Liver (tissue), 9 donors: ENCODE data around the gene ABL1. TPM values are rescaled to one million over a fixed set of nuclear protein-coding genes. Genes with fewer than 3 reads are reported as not detected.

Experiments used
- DNase-seq: peaks from one replicate; pipeline ENCODE4 v3.0.0-alpha.2; 2017; ENCODE audit warnings: low spot score
- H3K27ac ChIP-seq, 2 donors: one replicate each; pipeline ENCODE4 v1.7.0; 2013; ENCODE audit warnings: inconsistent platforms in 2 of 2, low read length in 2 of 2, control low read depth in 1 of 2, low read depth in 1 of 2, mild to moderate bottlenecking in 1 of 2
- H3K27me3 ChIP-seq, 4 donors: one replicate each; pipeline versions ENCODE4 v1.6.1 to v1.7.0; 2013; ENCODE audit warnings: low read length in 3 of 4, inconsistent platforms in 1 of 4, mild to moderate bottlenecking in 1 of 4, moderate library complexity in 1 of 4; ENCODE audit not compliant: control insufficient read depth in 4 of 4, insufficient read depth in 4 of 4
- H3K36me3 ChIP-seq, 4 donors: one replicate each; pipeline versions ENCODE4 v1.6.1 to v1.7.0; 2013; ENCODE audit warnings: low read length in 3 of 4, mild to moderate bottlenecking in 3 of 4, low read depth in 1 of 4, moderate library complexity in 1 of 4; ENCODE audit not compliant: control insufficient read depth in 4 of 4, insufficient read depth in 3 of 4
- H3K4me1 ChIP-seq, 4 donors: one replicate each; pipeline versions ENCODE4 v1.6.1 to v1.7.0; 2013; ENCODE audit warnings: low read length in 3 of 4, mild to moderate bottlenecking in 3 of 4, moderate library complexity in 1 of 4; ENCODE audit not compliant: control insufficient read depth in 4 of 4, insufficient read depth in 4 of 4
- H3K4me3 ChIP-seq, 3 donors: one replicate each; pipeline versions ENCODE4 v1.6.1 to v1.7.0; 2013; ENCODE audit warnings: low read length in 3 of 3, control low read depth in 1 of 3, low read depth in 1 of 3, mild to moderate bottlenecking in 1 of 3
- H3K9ac ChIP-seq, 2 donors: one replicate each; pipeline ENCODE4 v1.7.0; 2013; ENCODE audit warnings: low read length in 2 of 2, mild to moderate bottlenecking in 2 of 2, moderate library complexity in 2 of 2, control low read depth in 1 of 2, low read depth in 1 of 2
- H3K9me3 ChIP-seq, 4 donors: one replicate each; pipeline versions ENCODE4 v1.6.1 to v1.7.0; 2013; ENCODE audit warnings: low read length in 3 of 4; ENCODE audit not compliant: control insufficient read depth in 4 of 4
- EGR1 ChIP-seq, 2 donors: IDR thresholded peaks; 2 replicates each; pipeline ENCODE4 v1.6.1; 2016 to 2018; ENCODE audit warnings: antibody characterized with exemption in 2 of 2, low read depth in 2 of 2
- FOXA2 ChIP-seq: IDR thresholded peaks from 2 replicates; pipeline ENCODE4 v1.6.1; 2016; ENCODE audit warnings: antibody characterized with exemption
- GABPA ChIP-seq, 2 donors: IDR thresholded peaks in 1 of 2; conservative IDR thresholded peaks in 1 of 2; 2 replicates each; pipeline ENCODE4 v1.6.1; 2016; ENCODE audit warnings: antibody characterized with exemption in 2 of 2, mild to moderate bottlenecking in 1 of 2, moderate library complexity in 1 of 2
- HNF4A ChIP-seq, 2 donors: conservative IDR thresholded peaks; 2 replicates each; pipeline ENCODE4 v1.6.1; 2016; ENCODE audit warnings: antibody characterized with exemption in 2 of 2, mild to moderate bottlenecking in 2 of 2
- HNF4G ChIP-seq: IDR thresholded peaks from 2 replicates; pipeline ENCODE4 v1.6.1; 2016; ENCODE audit warnings: antibody characterized with exemption
- JUND ChIP-seq, 2 donors: IDR thresholded peaks; 2 replicates each; pipeline ENCODE4 v1.6.1; 2016; ENCODE audit warnings: antibody characterized with exemption in 2 of 2
- NR2F2 ChIP-seq: IDR thresholded peaks from 2 replicates; pipeline ENCODE4 v1.6.1; 2016; ENCODE audit warnings: antibody characterized with exemption
- RAD21 ChIP-seq, 2 donors: IDR thresholded peaks; 2 replicates each; pipeline ENCODE4 v1.6.1; 2016; ENCODE audit warnings: antibody characterized with exemption in 2 of 2, mild to moderate bottlenecking in 2 of 2
- RXRA ChIP-seq, 2 donors: IDR thresholded peaks; 2 replicates each; pipeline ENCODE4 v1.6.1; 2017 to 2018; ENCODE audit warnings: antibody characterized with exemption in 2 of 2, mild to moderate bottlenecking in 1 of 2
- SP1 ChIP-seq: IDR thresholded peaks from 2 replicates; pipeline ENCODE4 v1.6.1; 2018; ENCODE audit warnings: antibody characterized with exemption, mild to moderate bottlenecking
- TAF1 ChIP-seq: conservative IDR thresholded peaks from 2 replicates; pipeline ENCODE4 v1.6.1; 2016; ENCODE audit warnings: antibody characterized with exemption, mild to moderate bottlenecking
- YY1 ChIP-seq: IDR thresholded peaks from 2 replicates; pipeline ENCODE4 v1.6.1; 2016; ENCODE audit warnings: antibody characterized with exemption, mild to moderate bottlenecking
- WGBS: extraction: QIAGEN DNeasy Blood & Tissue Kit; methylation state at CpG from one replicate; pipeline ENCODE4 v1.1.7; 2013; 5-methylcytosine and 5-hydroxymethylcytosine counted together
- polyA plus RNA-seq, 2 donors: library from polyadenylated mRNA; stranded (reverse) in 1 of 2; unstranded in 1 of 2; fragments of 200-250 nt in 1 of 2; fragments of >200 nt in 1 of 2; fragmentation: Nextera tagmentation in 1 of 2; extraction: Ambion mirVana in 1 of 2; gene quantifications; one replicate each; pipeline versions ENCODE4 v1.2.1 to v1.2.3, GENCODE V29; 2013 to 2015
- total RNA-seq, 2 donors: library from RNA; depleted of rRNA; stranded (reverse); fragments of >200 nt; gene quantifications; one replicate each; pipeline ENCODE4 v1.2.3, GENCODE V29; 2014
- TF ChIP-seq, protein P1 (sequence below): IDR thresholded peaks from 2 replicates; pipeline ENCODE4 v1.6.1; 2016; ENCODE audit warnings: antibody characterized with exemption
- TF ChIP-seq, protein P2 (sequence below): IDR thresholded peaks from 2 replicates; pipeline ENCODE4 v1.6.1; 2016; ENCODE audit warnings: antibody characterized with exemption, mild to moderate bottlenecking
- TF ChIP-seq, protein P3 (sequence below): IDR thresholded peaks from 2 replicates; pipeline ENCODE4 v1.6.1; 2016; ENCODE audit warnings: antibody characterized with exemption
- donor health status: healthy.
- donor health status: healthy.
- donor health status: healthy.
- donor health status: healthy.
- donor health status: healthy.

ABL1 gene
- total and polyA plus RNA-seq, 4 donors, result 4.2 to 14.2 (median 10.9) TPM

DNA sequence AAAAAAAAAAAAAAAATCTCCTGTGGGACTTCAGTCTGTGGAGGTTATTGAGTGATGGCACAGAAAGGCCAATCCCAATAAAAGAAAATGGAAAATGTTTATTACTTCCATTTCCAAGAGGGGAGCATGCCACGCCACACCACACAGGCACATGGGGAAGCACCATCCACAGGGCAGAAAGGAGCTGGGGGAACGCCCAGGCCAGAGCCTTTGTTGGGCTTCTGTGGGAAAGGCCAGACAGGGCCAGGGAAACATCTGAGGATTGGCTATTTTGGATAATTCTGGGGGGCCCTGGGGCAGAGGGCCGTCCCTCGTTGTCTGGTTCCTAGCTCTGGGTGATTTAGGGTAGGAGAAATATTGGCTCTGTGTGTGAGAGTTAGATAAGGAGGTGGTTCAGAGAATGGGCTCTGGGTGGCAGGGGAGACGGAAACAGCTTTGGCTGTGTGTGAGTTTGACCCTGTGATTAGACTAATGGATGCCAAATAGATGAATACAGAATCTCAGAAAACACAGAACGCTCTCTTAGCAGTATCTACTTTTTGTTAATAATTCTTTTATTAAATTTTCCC lies 49.0 kb upstream of the ABL1 start:
- Histone ChIP-seq H3K4me1 (peaks cover 2 to 32% (median 8%) of the 10 kb centered on the region in 4 donors), H3K27ac (no peak overlapping the region), H3K36me3 (no peaks in the 10 kb centered on the region), H3K9me3 (peaks cover 2 to 6% (median 4%) of the 10 kb centered on the region in 4 donors), H3K4me3 (no peak overlapping the region), H3K27me3 (no peaks in the 10 kb centered on the region), H3K9ac (no peak overlapping the region)
- WGBS, result 77% methylated on average over 6 of the region's 6 CpGs
- no peak for DNase-seq
- TF ChIP-seq RXRA (IDR thresholded peaks at IDR 0.05) (no peak), FOXA2 (no peak), HNF4G (no peak), EGR1 (IDR thresholded peaks at IDR 0.05; ENCODE audit: low read depth in 2 of 2) (no peak), NR2F2 (no peak)

DNA sequence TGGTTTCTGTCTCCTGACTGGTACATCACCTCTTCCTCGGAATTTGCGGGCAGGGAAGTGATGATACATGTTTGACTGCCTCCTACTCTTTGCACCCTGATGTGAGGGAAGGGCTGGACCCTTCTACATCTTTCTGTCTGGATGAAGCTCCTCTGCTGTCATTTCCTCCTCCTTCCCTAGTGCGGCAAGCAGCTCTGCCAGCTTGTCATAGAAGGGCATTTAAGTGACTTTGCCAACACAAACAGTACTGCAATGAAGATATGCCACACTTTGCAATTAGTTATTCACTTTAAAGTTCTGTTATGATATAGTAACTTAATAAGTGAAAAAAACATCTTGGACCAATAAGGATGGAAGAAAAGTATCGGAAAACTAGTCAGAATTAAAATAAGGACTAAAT lies 48.5 kb upstream of the ABL1 start:
- 72% methylated on average over 4 of the region's 4 CpGs for WGBS
- Histone ChIP-seq H3K27ac (no peak overlapping the region), H3K4me1 (peaks cover 4 to 37% (median 10%) of the 10 kb centered on the region in 4 donors), H3K9ac (no peak overlapping the region), H3K4me3 (no peak overlapping the region), H3K36me3 (no peaks in the 10 kb centered on the region), H3K9me3 (peaks cover 2 to 6% (median 4%) of the 10 kb centered on the region in 4 donors), H3K27me3 (no peaks in the 10 kb centered on the region)
- no peak for TF ChIP-seq YY1
- TF ChIP-seq GABPA (IDR thresholded peaks at IDR 0.05 in 1 of 2, conservative IDR thresholded peaks at IDR 0.05 in 1 of 2), result no peak
- TF ChIP-seq, protein P1, sequence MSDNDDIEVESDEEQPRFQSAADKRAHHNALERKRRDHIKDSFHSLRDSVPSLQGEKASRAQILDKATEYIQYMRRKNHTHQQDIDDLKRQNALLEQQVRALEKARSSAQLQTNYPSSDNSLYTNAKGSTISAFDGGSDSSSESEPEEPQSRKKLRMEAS, result no peak
- TF ChIP-seq SP1, result no peak
- no peak for TF ChIP-seq HNF4A (conservative IDR thresholded peaks at IDR 0.05)
- no peak for TF ChIP-seq HNF4G
- TF ChIP-seq RAD21 (IDR thresholded peaks at IDR 0.05), result no peak
- TF ChIP-seq NR2F2, result no peak
- TF ChIP-seq, protein P2, sequence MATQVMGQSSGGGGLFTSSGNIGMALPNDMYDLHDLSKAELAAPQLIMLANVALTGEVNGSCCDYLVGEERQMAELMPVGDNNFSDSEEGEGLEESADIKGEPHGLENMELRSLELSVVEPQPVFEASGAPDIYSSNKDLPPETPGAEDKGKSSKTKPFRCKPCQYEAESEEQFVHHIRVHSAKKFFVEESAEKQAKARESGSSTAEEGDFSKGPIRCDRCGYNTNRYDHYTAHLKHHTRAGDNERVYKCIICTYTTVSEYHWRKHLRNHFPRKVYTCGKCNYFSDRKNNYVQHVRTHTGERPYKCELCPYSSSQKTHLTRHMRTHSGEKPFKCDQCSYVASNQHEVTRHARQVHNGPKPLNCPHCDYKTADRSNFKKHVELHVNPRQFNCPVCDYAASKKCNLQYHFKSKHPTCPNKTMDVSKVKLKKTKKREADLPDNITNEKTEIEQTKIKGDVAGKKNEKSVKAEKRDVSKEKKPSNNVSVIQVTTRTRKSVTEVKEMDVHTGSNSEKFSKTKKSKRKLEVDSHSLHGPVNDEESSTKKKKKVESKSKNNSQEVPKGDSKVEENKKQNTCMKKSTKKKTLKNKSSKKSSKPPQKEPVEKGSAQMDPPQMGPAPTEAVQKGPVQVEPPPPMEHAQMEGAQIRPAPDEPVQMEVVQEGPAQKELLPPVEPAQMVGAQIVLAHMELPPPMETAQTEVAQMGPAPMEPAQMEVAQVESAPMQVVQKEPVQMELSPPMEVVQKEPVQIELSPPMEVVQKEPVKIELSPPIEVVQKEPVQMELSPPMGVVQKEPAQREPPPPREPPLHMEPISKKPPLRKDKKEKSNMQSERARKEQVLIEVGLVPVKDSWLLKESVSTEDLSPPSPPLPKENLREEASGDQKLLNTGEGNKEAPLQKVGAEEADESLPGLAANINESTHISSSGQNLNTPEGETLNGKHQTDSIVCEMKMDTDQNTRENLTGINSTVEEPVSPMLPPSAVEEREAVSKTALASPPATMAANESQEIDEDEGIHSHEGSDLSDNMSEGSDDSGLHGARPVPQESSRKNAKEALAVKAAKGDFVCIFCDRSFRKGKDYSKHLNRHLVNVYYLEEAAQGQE, result no peak
- TF ChIP-seq, protein P3, sequence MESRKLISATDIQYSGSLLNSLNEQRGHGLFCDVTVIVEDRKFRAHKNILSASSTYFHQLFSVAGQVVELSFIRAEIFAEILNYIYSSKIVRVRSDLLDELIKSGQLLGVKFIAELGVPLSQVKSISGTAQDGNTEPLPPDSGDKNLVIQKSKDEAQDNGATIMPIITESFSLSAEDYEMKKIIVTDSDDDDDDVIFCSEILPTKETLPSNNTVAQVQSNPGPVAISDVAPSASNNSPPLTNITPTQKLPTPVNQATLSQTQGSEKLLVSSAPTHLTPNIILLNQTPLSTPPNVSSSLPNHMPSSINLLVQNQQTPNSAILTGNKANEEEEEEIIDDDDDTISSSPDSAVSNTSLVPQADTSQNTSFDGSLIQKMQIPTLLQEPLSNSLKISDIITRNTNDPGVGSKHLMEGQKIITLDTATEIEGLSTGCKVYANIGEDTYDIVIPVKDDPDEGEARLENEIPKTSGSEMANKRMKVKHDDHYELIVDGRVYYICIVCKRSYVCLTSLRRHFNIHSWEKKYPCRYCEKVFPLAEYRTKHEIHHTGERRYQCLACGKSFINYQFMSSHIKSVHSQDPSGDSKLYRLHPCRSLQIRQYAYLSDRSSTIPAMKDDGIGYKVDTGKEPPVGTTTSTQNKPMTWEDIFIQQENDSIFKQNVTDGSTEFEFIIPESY, result no peak
- TF ChIP-seq RXRA (IDR thresholded peaks at IDR 0.05), result no peak
- TF ChIP-seq FOXA2, result no peak
- no peak for TF ChIP-seq TAF1
- TF ChIP-seq EGR1 (IDR thresholded peaks at IDR 0.05; ENCODE audit: low read depth in 2 of 2), result no peak
- no peak for TF ChIP-seq JUND (IDR thresholded peaks at IDR 0.05)
- no peak for DNase-seq
